SKM-1 treated with dmso at 0.1 percent for 144 hours (cell line): Measurements from ENCODE around the gene MICALL2.

Experiments
- DNase-seq: peaks from one replicate; lab custom pipeline; 2025; ENCODE audit not compliant: unreplicated experiment; lab: John Stamatoyannopoulos, UW

Gene MICALL2

GRCh38 chr7:1493571-1493970 lies 34.3 kb upstream of the MICALL2 start:
- DNase-seq: no peak

- no peak for DNase-seq
Observed at GRCh38 chr7:1493129-1493528, 33.9 kb upstream of the MICALL2 start.

- DNase-seq: no peak
Observed at GRCh38 chr7:1492640-1493039, 33.4 kb upstream of the MICALL2 start.

GRCh38 chr7:1492221-1492620 lies 33.0 kb upstream of the MICALL2 start:
- no peak for DNase-seq

GRCh38 chr7:1490837-1491236 lies 31.6 kb upstream of the MICALL2 start:
- no peak for DNase-seq

- no peak for DNase-seq
Observed at GRCh38 chr7:1489336-1489735, 30.1 kb upstream of the MICALL2 start.

- DNase-seq: no peak
Observed at GRCh38 chr7:1488016-1488415, 28.7 kb upstream of the MICALL2 start.

GRCh38 chr7:1487466-1487865 lies 28.2 kb upstream of the MICALL2 start:
- DNase-seq: no peak

GRCh38 chr7:1486571-1486970 lies 27.3 kb upstream of the MICALL2 start:
- DNase-seq: no peak

- DNase-seq: no peak
Observed at GRCh38 chr7:1485156-1485555, 25.9 kb upstream of the MICALL2 start.

GRCh38 chr7:1484569-1484968 lies 25.3 kb upstream of the MICALL2 start:
- DNase-seq: no peak

- no peak for DNase-seq
Observed at GRCh38 chr7:1483536-1484505, 24.6 kb upstream of the MICALL2 start.

- no peak for DNase-seq
Observed at GRCh38 chr7:1483079-1483478, 23.8 kb upstream of the MICALL2 start.

GRCh38 chr7:1481300-1481699 lies 22.0 kb upstream of the MICALL2 start:
- no peak for DNase-seq

GRCh38 chr7:1480670-1481069 lies 21.4 kb upstream of the MICALL2 start:
- no peak for DNase-seq

- DNase-seq: no peak
Observed at GRCh38 chr7:1479287-1479686, 20.0 kb upstream of the MICALL2 start.

- no peak for DNase-seq
Observed at GRCh38 chr7:1478480-1478879, 19.2 kb upstream of the MICALL2 start.

GRCh38 chr7:1476859-1477258 lies 17.6 kb upstream of the MICALL2 start:
- no peak for DNase-seq

- no peak for DNase-seq
Observed at GRCh38 chr7:1475991-1476390, 16.7 kb upstream of the MICALL2 start.

GRCh38 chr7:1475393-1475792 lies 16.1 kb upstream of the MICALL2 start:
- no peak for DNase-seq

- DNase-seq: no peak
Observed at GRCh38 chr7:1474736-1475135, 15.5 kb upstream of the MICALL2 start.

- DNase-seq: peak; percentile 59
Observed at GRCh38 chr7:1473864-1474512, 14.7 kb upstream of the MICALL2 start.
